ENCODE results near the gene KCNA1. TPM values are rescaled to one million over a fixed set of nuclear protein-coding genes. Genes with fewer than 3 reads are reported as not detected.

The KCNA1 gene
- total RNA-seq, 1 experiment from 2014 or later = not detected

DNA sequence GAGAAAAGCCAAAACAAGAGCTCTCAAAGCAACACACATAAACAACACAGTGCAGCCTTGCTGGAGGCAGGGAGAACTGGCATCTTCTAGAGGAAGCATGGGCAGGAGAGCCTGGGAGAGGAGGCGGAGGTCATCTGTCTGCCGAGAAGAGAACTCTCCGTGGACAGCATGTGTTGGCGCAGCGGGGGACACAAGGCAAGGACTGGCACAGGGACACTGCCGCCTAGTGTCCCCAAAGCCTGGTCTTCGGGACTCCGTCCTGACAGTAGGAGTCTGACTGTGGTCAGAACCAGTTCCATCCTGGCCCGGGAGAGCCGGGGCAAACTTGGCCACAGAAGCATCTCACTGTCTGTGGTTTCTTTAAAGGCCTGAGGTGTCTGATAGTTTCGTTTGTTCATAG is 47.3 kb downstream of the KCNA1 start:
- peak; percentile 93 for DNase-seq (ENCODE audit: low spot score)
- in situ Hi-C loops (cut with HindIII; ENCODE audit: low sequenced_read_pairs) = no loop called here

DNA sequence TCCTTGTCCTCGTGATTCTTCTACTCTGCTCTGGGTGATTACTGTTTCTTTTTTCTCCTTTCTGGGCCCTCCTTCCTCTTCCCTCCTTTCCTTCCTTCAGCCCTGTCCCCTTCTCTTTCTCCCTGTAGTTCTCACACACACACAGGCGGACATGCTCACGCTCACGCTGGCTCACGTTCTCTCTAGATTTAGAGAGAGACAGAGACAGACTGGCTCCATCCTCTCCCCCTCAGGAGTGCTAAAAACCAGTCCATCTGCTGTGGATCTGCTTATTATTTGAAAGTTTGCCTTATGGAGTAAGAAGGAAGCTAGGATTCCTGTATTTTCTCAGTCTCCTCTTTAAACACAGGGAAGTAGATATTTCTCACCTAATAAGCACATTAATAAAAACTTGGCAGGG is 48.1 kb downstream of the KCNA1 start:
- DNase-seq (ENCODE audit: low spot score) = peak; percentile 78
- in situ Hi-C loops (cut with HindIII; ENCODE audit: low sequenced_read_pairs) = no loop called here

DNA sequence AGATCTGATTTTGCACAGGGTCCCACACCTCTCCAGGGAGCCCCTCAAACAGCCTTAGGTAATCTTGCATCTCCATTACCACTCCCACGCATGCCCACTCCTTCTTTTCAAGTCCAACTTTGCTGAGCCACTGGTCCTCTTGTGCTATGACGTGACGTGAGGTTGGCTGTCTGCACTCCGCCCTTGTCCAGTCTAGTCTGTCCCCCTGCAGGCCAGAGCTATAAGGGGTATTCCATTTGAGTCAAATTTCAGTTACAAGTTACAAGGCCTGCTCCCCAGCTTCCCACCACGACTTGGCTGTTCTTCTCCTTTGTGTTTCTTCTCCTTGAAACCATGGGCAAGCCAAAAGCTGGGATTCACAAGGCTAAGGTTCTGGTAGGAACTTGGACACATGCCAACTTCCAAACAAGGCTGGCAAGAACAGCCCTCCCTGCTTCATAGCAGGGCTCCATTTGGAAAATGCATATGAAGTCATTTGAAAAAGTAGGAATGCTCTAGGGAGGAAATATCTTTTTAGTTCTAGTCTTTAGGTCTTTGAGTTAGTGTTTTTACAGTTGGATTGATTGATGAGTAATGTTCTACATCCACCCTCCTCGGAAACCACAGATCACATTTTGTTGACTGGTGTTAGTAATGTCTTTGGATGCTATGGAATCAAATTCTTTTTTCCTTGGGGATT is 49.1 kb downstream of the KCNA1 start:
- peak; percentile 41 for DNase-seq (ENCODE audit: low spot score)
- in situ Hi-C loops (cut with HindIII; ENCODE audit: low sequenced_read_pairs) = no loop called here

DNA sequence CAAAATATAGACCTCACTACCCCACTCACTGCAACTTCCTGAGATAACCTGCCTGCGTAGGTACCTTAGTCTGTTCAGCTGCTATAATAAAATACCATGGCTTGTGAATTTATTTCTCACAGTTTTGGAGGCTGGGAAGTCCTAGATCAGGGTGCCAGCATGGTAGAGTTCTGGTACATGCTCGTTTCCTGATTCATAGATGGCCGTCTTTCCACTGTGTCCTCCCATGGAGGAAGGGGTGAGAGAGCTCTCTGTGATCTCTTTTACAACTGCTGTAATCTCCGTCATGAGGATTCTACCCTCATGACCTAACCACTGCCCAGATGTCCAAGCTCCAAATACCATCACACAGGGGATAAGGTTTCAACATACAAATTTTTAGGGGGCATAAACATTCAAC is 49.7 kb downstream of the KCNA1 start:
- in situ Hi-C loops (cut with HindIII; ENCODE audit: low sequenced_read_pairs) = no loop called here
- no peak for DNase-seq (ENCODE audit: low spot score)

DNA sequence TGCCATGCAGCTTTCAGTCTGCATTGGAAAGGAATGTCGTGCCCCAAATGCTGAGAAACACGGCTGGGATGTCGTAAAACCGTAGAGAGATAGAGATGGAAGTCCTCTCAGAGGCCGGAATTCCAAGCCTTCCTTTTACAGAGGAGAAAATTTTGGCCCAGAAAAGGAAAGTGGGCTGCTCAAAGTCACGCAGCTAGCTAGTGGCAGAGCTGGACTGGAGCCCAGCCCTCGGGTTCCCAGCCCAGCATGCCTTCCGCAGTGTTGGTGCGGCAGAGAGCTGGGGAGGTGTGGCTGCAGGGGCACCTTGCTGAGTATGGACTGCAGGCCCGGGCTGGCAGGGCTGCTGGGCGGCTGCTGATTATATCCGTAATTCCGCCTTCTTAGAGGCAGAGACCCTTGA is 50.3 kb downstream of the KCNA1 start:
- peak; percentile 81 for DNase-seq (ENCODE audit: low spot score)

DNA sequence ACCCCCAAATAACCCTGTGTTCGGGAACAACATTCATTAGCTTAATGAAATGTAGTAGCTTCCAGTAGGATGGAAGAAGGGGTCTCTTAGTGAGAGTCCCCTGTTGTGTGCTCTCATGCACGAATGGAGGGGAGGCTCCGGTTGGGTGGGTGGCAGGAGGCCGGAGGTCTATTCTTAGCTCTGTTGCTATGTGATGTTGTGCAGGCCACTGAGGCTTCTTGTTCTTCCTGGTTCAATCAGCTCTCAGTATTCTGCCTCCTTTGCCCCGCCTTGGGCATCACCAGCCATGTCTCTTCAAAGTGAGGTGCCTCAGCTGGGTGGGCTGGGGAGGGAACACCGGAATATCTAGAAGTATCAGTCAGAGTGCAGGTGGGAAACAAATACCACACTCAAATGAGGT is 50.8 kb downstream of the KCNA1 start:
- in situ Hi-C loops (cut with HindIII; ENCODE audit: low sequenced_read_pairs) = no loop called here
- DNase-seq (ENCODE audit: low spot score) = peak; percentile 57

More for the DNA sequence above, 50.3 kb downstream of the KCNA1 start:
- in situ Hi-C loops (cut with HindIII; ENCODE audit: low sequenced_read_pairs) = no loop called here

DNA sequence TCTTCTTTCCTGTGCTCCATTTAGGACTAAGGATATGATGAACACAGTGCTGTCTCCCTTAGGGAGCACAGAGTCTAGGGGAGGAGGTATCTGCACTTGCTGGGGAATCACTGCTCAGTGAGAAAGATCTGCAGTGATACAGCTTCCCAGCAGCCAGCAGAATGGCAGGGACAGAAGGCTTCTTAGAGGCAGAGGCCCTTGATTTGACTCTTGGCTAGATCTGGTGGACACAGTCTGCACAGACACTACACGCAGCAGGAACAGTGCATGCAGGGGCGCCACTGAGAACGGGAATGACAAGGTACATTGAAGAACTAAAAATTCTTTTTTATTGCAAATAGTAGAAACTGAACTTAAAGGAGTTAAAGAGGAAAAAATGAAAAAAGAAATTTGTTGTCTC is 51.6 kb downstream of the KCNA1 start:
- in situ Hi-C loops (cut with HindIII; ENCODE audit: low sequenced_read_pairs) = no loop called here
- peak; percentile 79 for DNase-seq (ENCODE audit: low spot score)

DNA sequence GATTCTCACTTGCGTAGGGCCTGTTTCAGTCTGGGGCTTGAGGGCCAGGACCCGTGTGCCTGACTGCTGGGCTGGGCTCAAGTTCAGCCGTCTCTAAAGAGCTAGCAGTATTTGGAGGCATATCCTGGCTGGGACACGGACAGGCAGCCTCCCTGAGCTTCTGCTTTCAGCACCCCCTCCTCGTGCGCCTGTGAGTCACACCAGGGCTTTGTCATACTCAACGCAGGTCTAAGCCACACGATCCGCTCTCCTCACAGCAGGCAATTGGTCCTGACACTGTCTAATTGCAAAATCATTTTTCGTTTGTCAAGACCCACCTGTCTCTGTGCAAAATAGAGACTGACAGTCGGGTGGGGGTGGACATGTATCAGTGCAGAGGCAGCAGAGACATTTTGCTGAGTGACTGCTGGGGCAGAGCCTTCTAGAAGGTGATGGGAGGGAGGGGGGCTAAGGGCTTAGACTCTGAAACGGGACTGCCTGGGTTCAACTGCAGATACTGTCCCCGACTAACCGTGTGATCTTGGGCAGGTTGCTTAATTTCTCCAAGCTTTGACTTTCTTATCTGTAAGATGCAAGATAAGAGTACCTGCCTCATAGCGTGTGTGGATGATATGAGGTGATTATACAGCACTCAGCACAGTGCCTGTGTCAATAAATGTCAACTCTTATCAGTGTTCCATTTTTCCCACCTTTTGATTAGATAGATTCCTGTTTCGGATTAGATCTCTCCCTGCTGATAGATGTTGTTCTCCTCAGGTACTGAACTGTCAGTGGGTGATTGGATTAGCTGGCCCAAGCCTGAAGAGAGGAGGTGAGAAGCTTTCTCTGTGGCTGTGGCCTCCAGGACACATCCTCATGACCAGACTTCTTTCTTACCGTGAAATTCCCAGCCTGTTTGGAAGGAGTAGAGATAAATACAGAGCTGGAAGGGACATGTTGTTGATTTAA is 53.1 kb downstream of the KCNA1 start:
- peak; percentile 63 for DNase-seq (ENCODE audit: low spot score)
- in situ Hi-C loops (cut with HindIII; ENCODE audit: low sequenced_read_pairs) = no loop called here

Other genes starting within 250 kb of the KCNA1 start
- 0.25 and 0.27 TPM in 2 replicates for gene GALNT8, start 189.5 kb upstream of the KCNA1 start, total RNA-seq (2014; rRNA removed; shearing (Covaris generic))
- not detected in 2 replicates for gene KCNA5, start 134.0 kb downstream of the KCNA1 start, total RNA-seq (2014; rRNA removed; shearing (Covaris generic))

All from G401 (cell line).